ENCODE measurements around the gene PRM2.

The PRM2 gene

DNA sequence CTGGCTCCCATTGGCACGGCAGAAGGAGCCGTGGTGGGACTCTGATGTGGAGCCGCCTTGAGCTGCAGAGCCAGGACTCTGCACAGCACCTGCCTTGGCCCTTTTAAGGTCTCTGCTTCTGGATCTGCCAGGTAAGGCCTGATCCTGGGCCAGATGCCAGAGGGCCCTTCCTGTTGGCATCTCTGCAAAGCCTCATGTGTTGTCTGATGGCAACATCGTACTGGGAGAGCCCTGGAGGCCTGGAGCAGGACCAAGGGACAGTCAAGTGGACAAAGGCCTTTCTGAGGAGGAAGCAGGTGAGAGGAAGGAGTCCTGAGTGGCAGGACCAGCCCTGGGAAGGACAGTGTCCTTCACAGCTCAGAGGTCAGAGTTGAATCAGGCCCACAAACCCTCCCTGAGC, 46.4 kb downstream of the PRM2 start:
- no peak for DNase-seq (ENCODE audit: low read depth in 2 of 2)

DNA sequence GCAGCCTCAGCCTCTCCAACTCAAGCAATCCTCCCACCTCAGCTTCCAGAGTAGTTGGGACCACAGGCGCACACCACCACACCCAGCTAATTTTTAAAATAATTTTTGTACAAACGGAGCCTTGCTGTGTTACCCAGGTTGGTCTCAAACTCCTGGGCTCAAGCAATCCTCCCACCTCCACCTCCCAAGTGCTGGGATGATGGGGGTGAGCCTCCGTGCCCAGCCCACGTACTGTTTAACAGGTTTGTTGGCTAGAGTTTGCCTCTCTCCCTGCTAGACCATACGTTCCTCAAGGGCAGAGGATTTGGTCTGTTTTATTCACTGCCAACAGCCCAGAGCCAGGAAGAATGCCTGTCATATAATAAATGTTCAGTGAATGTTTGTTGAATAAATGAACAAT, 46.8 kb downstream of the PRM2 start:
- DNase-seq (ENCODE audit: low read depth in 2 of 2), result no peak

DNA sequence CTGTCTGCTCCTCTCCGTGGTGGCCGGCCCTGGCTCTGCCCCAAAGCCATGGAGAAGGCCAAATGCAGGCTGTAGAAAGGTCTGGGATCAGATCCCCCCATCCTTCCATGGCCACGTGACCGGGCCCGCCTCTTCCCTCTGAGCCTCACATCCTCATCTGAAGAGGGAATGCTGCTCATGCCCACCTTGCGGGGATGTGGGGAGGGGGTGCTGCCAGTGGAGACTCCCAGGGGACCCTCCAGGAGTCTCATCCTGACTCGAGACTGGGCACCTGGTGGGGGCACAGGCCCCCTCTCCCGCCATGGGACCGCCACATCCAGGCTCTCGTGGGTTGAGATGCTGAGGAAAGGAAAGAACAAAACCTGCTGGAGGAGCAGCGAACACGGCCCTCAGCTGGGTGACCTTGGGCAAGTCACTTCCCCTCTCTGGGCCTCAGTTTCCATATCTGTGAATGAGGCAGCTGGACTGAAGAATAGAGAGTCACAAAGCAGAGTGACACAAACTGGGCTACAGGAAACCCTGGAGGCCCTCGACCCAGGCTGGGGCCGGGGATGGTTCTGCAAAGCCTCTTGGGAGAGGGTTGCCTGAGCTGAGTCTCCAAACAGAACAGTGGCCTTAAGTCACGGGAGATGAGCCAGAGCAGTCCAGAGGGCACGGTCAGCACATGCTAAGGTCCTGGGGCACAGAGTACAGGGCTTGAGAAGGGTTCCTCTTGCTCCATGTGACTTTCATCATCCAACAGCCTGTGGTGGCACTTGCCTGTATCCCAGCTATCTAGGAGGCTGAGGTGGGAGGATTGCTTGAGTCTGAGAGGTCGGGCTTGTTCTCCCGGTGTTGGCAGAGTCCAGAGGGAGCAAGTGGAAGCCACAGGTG, 50.4 kb downstream of the PRM2 start:
- DNase-seq (ENCODE audit: low read depth in 2 of 2), result no peak

Measured in activated CD4-positive, alpha-beta T cell treated with anti-CD3 and anti-CD28 coated beads for 24 hours (primary cell).